BJ (cell line): ENCODE results near the gene ATXN7L3. TPM values are rescaled to one million over a fixed set of nuclear protein-coding genes. Genes with fewer than 3 reads are reported as not detected.
A peak's percentile ranks its signal among the peaks of the same experiment; 100 is the strongest.

Experiments
- CTCF ChIA-PET: fragments of 350-600 bp; formaldehyde crosslinking; extraction: SDS; loops from one replicate; lab custom pipeline; 2021; ENCODE audit warnings: antibody characterized with exemption, inconsistent platforms; lab: Yijun Ruan, JAX
- POLR2A ChIA-PET: fragments of 300-600 bp; sonication (Branson Sonifier 250); formaldehyde crosslinking; extraction: SDS; loops from one replicate; lab custom pipeline; 2021; ENCODE audit warnings: antibody characterized with exemption; lab: Charles Lee
- DNase-seq: peaks from one replicate; pipeline ENCODE4 v3.0.0-alpha.2; 2011; ENCODE audit warnings: low read depth
- H3K27me3 ChIP-seq: 2 replicates; pipeline ENCODE4 v1.6.0; 2011; ENCODE audit warnings: low read length; ENCODE audit not compliant: control insufficient read depth, insufficient read depth
- H3K36me3 ChIP-seq: 2 replicates; pipeline ENCODE4 v1.5.1; 2011; ENCODE audit warnings: low read length; ENCODE audit not compliant: control insufficient read depth, insufficient read depth
- H3K4me3 ChIP-seq: 2 replicates; pipeline ENCODE4 v1.5.1; 2011; ENCODE audit warnings: low read depth, mild to moderate bottlenecking, control low read depth, low read length
- CTCF ChIP-seq: IDR thresholded peaks from 2 replicates; pipeline ENCODE4 v1.5.1; 2011; ENCODE audit warnings: low read depth, mild to moderate bottlenecking, control low read depth, inconsistent platforms, low read length, moderate library complexity; ENCODE audit not compliant: insufficient read depth
- polyA plus RNA-seq: library from polyadenylated mRNA; depleted of rRNA; stranded (reverse); fragments of >200 nt; gene quantifications from 2 replicates; pipeline ENCODE4 v1.2.3, GENCODE V29; 2011

The ATXN7L3 gene
- polyA plus RNA-seq, 1 experiment: 47.0 TPM

GRCh38 chr17:44205962-44206824 is 6.5 kb upstream of the ATXN7L3 start:
- peak; percentile 27 for TF ChIP-seq CTCF
- peaks cover 30% of the 10 kb centered on the region for H3K36me3 ChIP-seq
- no peak for DNase-seq
- CTCF ChIA-PET: interaction anchor here (0.7 to 2.9 kb wide), 7 partner anchors 9 to 139 kb away, joined by 3 to 11 read pairs (median 4); partner anchors contain the start of gene GRN
- POLR2A ChIA-PET: interaction anchor here (0.6 kb wide), 1 partner anchor 9 kb away, joined by 3 read pairs; no protein-coding TSS in a partner anchor
- no peak overlapping the region for H3K4me3 ChIP-seq
- no peaks in the 10 kb centered on the region for H3K27me3 ChIP-seq

- no peak for TF ChIP-seq CTCF
- Histone ChIP-seq H3K4me3 (no peak overlapping the region), H3K36me3 (peaks cover 17% of the 10 kb centered on the region), H3K27me3 (no peaks in the 10 kb centered on the region)
- no peak for DNase-seq
- CTCF ChIA-PET: interaction anchor here (0.6 to 2.0 kb wide), 11 partner anchors 9 to 146 kb away, joined by 3 to 9 read pairs (median 4); partner anchors contain the start of genes GRN and HDAC5
- POLR2A ChIA-PET: no interaction called here
Measured at GRCh38 chr17:44204441-44204882, 4.8 kb upstream of the ATXN7L3 start.

- peak; percentile 74 for TF ChIP-seq CTCF
- Histone ChIP-seq H3K4me3 (no peak overlapping the region), H3K36me3 (peaks cover 12% of the 10 kb centered on the region), H3K27me3 (no peaks in the 10 kb centered on the region)
- ChIA-PET POLR2A (no interaction called here), CTCF (interaction anchor here (0.6 to 2.0 kb wide), 14 partner anchors 9 to 319 kb away, joined by 3 to 9 read pairs (median 4); partner anchors contain the start of genes GRN and HDAC5)
- DNase-seq: no peak
Measured at GRCh38 chr17:44203731-44204440, 4.2 kb upstream of the ATXN7L3 start.

GRCh38 chr17:44202756-44203155 is 3.1 kb upstream of the ATXN7L3 start:
- Histone ChIP-seq H3K4me3 (no peak overlapping the region), H3K27me3 (no peaks in the 10 kb centered on the region), H3K36me3 (peaks cover 8% of the 10 kb centered on the region)
- CTCF ChIA-PET: interaction anchor here (0.8 to 2.6 kb wide), 5 partner anchors 8 to 145 kb away, joined by 3 to 18 read pairs (median 4); no protein-coding TSS in a partner anchor
- no peak for TF ChIP-seq CTCF
- DNase-seq: no peak
- POLR2A ChIA-PET: no interaction called here
